ENCODE results near the gene RCAN3.
A peak's percentile ranks its signal among the peaks of the same experiment; 100 is the strongest.
"Not testable (repeated sequence)": the region's sequence is repeated elsewhere in the genome, so short reads cannot be mapped to it uniquely, and the experiment has no call there.

The RCAN3 gene

GRCh38 chr1:24486331-24487065 is 16.1 kb upstream of the RCAN3 start:
- DNase-seq = no peak

GRCh38 chr1:24487455-24487854 is 15.2 kb upstream of the RCAN3 start:
- DNase-seq = no peak

DNA sequence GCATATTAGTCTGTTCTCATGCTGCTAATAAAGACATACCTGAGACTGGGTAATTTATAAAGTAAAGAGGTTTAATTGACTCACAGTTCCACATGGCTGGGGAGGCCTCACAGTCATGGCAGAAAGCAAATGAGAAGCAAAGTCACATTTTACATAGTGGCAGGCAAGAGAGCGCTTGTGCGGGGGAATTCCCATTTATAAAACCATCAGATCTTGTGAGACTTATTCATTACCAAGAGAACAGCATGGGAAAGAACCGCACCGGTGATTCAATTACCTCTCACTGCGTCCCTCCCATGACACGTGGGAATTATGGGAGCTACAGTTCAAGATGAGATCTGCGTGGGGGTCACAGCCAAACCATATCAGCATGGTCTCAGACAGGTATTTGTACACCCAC is 14.5 kb upstream of the RCAN3 start:
- not testable (repeated sequence) for DNase-seq

DNA sequence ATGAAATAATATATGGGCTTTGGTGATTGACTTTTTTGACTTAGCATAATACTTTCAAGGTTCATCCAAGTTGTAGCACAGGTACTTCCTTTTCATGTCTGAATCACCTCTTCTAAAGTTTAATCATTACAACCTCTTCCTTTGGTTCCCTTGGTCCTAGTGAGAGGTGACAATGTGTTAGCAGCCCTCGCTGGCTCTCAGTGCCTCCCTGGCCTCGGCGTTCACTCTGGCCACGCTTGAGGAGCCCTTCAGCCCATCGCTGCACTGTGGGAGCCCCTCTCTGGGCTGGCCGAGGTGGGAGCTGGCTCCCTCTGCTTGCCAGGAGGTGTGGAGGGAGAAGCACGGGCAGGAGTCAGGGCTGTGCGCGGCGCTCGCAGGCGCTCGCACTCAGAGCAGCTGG is 13.0 kb upstream of the RCAN3 start:
- DNase-seq = no peak

DNA sequence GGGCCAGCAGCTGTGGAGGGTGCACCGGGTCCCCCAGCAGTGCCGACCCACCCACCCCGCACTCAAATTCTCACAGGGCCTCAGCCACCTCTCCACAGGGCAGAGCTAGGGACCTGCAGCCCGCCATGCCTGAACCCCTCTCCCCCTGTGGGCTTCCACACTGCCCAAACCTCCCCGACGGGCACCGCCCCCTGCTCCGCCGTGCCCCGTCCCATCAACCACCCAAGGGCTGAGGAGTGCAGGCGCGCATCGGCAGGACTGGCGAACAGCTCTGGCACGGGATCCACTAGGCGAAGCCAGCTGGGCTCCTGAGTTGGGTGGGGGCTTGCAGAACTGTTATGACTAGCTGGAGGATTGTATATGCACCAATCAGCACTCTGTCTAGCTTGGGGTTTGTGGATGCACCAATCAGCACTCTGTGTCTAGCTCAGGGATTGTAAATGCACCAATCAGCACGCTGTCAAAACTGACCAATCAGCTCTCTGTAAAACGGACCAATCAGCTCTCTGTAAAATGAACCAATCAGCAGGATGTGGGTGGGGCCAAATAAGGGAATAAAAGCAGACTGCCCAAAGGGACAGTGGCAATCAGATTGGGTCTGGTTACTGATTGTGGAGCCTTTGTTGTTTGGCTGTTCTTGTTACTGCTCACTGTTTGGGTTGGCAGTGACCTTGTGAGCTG is 12.4 kb upstream of the RCAN3 start:
- no peak for DNase-seq

DNA sequence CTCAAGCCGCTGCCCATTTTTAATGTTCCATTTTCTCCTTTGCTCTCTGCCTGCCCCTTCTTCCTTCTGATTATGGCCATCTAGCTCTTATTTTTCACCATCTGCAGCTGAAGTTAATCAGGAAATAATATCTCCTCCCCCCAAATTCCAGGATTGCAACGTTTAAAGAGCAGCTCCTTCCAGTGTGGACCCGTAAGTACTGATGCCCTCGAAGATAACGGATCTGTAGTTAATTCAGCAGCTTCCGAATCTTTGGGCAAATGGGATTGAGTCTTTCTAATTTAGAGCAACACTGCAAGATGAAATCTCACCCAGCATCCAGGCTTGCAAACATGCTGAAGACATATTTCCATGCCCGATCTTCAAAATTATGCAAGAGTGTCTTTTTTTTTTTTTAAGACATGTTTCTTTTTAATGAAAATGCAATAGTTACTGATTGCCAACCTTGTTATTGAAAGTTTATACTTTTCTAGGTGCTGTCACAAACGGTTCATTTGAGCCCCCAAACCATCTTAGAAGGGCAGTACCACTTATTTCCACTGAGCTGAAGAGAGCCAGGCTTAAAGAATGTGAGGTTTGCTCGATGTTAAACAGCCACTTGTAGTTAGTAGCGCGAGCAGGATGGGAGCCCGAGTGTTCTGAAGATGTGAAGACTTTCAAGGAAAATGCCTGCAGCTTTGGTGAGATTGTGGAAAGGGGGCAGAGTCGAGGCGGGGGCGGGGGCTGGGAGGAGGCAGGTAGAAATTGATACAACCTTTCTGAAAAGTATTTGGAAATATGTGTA is 10.9 kb upstream of the RCAN3 start:
- DNase-seq = no peak

GRCh38 chr1:24492935-24493334 is 9.7 kb upstream of the RCAN3 start:
- DNase-seq = not testable (repeated sequence)

- DNase-seq = no peak
Observed at GRCh38 chr1:24493785-24494184, 8.9 kb upstream of the RCAN3 start.

- DNase-seq = no peak
Observed at GRCh38 chr1:24498589-24498988, 4.0 kb upstream of the RCAN3 start.

GRCh38 chr1:24500448-24501048 is 2.1 kb upstream of the RCAN3 start:
- DNase-seq = no peak

- DNase-seq = peak in 3 of 56 donors; percentile 4 to 8 (median 4)
Observed at GRCh38 chr1:24501371-24502064, 1.1 kb upstream of the RCAN3 start.

DNA sequence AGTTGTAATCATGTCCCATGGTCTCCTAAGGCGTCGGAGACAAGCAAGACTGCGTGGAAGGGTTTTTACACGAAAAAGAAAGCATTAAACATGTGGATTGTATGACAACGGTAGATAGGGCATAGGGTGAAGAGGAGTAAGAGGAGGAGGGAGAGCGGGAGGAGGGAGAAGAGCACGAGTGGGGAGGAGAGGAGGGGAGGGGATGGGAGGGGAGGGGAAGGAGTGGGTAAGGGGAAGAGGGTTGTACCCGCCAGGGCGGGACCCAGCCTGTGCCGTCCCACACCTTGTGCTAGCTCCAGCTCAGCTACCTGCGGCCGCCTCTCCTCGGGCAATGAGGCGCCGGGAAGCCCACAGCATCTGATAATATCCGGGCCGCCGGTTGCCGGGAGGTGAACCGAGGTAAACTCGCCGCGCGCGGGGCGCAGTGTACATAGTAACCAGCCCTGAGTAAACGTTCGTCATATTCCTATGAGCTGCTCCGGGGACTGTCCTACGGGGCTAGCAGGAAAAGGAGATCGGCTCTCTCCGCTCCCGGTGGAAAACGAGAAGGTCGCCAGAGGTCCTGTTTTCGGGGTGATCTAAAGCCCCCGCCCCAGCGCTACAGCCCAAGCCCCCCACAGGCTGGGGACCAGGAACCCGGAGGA is 449 bp upstream of the RCAN3 start:
- peak in 13 of 56 donors; percentile 25 to 59 (median 46) for DNase-seq

GRCh38 chr1:24503059-24503751 is 569 bp downstream of the RCAN3 start:
- DNase-seq = peak in 2 of 56 donors; percentile 27

- no peak for DNase-seq
Observed at GRCh38 chr1:24503870-24504523, 1.4 kb downstream of the RCAN3 start.

- no peak for DNase-seq
Observed at GRCh38 chr1:24504560-24504959, 1.9 kb downstream of the RCAN3 start.

DNA sequence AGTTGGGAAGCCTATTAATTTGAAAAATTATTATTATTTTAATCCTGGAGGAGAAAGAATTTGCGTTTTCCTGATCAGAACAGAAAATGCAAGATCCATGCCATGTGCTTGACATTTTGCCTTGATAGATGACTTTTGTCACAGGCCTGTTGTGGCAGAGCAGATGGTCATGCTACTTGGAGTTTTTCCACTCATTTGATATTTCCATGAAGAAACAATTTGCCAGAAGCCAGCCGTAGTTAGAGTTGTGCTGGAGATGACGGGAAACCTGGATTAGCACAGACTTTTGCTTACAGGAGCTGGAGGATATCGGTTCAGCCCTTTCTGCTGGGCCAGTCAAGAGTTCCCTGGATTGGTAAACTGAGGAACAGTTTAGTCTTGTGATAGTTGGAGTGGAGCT is 3.2 kb downstream of the RCAN3 start:
- peak in 2 of 56 donors; percentile 6 to 8 for DNase-seq

- no peak for DNase-seq
Observed at GRCh38 chr1:24506691-24507381, 4.2 kb downstream of the RCAN3 start.

DNA sequence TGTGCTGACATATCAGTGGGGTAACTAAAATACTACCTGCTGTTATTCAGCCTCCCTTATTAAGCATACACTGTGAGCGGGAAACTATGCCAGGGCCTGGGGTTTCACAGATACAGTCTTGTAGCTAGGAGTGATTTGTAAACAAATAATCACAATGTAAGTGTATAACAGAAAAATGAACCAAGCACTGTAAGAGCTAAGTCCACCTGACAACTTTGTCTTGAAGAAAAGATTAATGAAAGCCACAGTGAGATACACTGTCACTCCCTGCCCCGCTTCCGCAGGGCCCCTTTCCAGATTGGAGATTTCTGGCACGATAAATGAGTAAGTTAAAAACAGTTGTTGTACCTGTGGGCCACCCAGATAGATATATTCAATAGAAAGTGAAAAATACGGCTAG is 4.8 kb downstream of the RCAN3 start:
- no peak for DNase-seq

DNA sequence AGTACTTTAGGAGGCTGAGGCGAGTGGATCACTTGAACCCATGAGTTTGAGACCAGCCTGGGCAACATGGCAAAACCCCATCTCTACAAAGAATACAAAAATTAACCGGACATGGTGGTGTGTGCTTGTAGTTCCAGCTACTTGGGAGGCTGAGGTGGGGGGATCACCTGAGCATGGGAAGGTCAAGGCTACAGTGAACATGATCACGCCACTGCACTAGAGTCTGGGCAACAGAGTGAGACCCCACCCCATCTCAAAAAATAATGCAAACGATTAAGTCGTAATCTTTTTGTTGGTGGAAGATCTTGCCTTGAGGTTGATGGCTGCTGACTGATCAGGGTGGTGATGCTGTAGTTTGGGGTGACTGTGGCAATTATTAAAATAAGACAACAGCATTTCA is 6.3 kb downstream of the RCAN3 start:
- no peak for DNase-seq
